GM18907 (cell line): ENCODE results near the gene PCDHGA12.

Experiments used
- ATAC-seq: cut with Tn5 transposase; IDR thresholded peaks from one replicate; pipeline ENCODE4 v1.9.1; 2021; ENCODE audit warnings: mild to moderate bottlenecking, moderate library complexity; ENCODE audit not compliant: unreplicated experiment

PCDHGA12 gene

GRCh38 chr5:141439411-141440141 lies 9.3 kb downstream of the PCDHGA12 start:
- ATAC-seq: no peak

- ATAC-seq: no peak
Observed at GRCh38 chr5:141440341-141440740, 10.0 kb downstream of the PCDHGA12 start.

- ATAC-seq: no peak
Observed at GRCh38 chr5:141441571-141442170, 11.4 kb downstream of the PCDHGA12 start.

GRCh38 chr5:141465351-141465750 lies 35.0 kb downstream of the PCDHGA12 start:
- ATAC-seq: no peak

- ATAC-seq: peak; percentile 98
Observed at GRCh38 chr5:141475625-141476131, 45.4 kb downstream of the PCDHGA12 start, which contains the start of gene PCDHGC3. Gene PCDHGC3, plus strand, starts transcription at chr5:141475966. Its CDS starts 151 bp downstream, at chr5:141476117.

- peak; percentile 35 for ATAC-seq
Observed at GRCh38 chr5:141476132-141476911, 46.0 kb downstream of the PCDHGA12 start.

GRCh38 chr5:141477044-141477575 lies 46.8 kb downstream of the PCDHGA12 start:
- no peak for ATAC-seq

- ATAC-seq: no peak
Observed at GRCh38 chr5:141477815-141478214, 47.5 kb downstream of the PCDHGA12 start.

GRCh38 chr5:141478321-141478945 lies 48.1 kb downstream of the PCDHGA12 start:
- ATAC-seq: no peak

GRCh38 chr5:141479776-141480175 lies 49.5 kb downstream of the PCDHGA12 start:
- ATAC-seq: no peak
